Large intestine (tissue), 3 donors: ENCODE measurements around the gene SPTB. TPM values are rescaled to one million over a fixed set of nuclear protein-coding genes. Genes with fewer than 3 reads are reported as not detected.
A peak's percentile ranks its signal among the peaks of the same experiment; 100 is the strongest.
"Not testable (repeated sequence)": the region's sequence is repeated elsewhere in the genome, so short reads cannot be mapped to it uniquely, and the experiment has no call there.

Experiments
- DNase-seq, 2 donors: peaks; one replicate each; pipeline versions ENCODE4 v3.0.0 to v3.0.0-alpha.2; 2013
- H3K27ac ChIP-seq: one replicate; pipeline ENCODE4 v1.5.1; 2013; ENCODE audit warnings: low read length
- H3K27me3 ChIP-seq: 2 replicates; pipeline ENCODE4 v1.6.1; 2013; ENCODE audit warnings: low read length; ENCODE audit not compliant: control insufficient read depth, insufficient read depth
- H3K36me3 ChIP-seq: 2 replicates; pipeline ENCODE4 v1.6.1; 2013; ENCODE audit warnings: low read length; ENCODE audit not compliant: control insufficient read depth, insufficient read depth
- H3K4me1 ChIP-seq: one replicate; pipeline ENCODE4 v1.6.1; 2013; ENCODE audit warnings: low read length; ENCODE audit not compliant: control insufficient read depth, insufficient read depth
- H3K4me3 ChIP-seq: one replicate; pipeline ENCODE4 v1.5.1; 2013; ENCODE audit warnings: low read length
- H3K9me3 ChIP-seq: one replicate; pipeline ENCODE4 v1.6.1; 2013; ENCODE audit warnings: mild to moderate bottlenecking, low read depth, low read length, moderate library complexity; ENCODE audit not compliant: control insufficient read depth
- WGBS: methylation state at CpG from one replicate; pipeline ENCODE4 v1.1.5; 2013; ENCODE audit warnings: low lambda C conversion rate; ENCODE audit not compliant: insufficient coverage; 5-methylcytosine and 5-hydroxymethylcytosine counted together
- polyA plus RNA-seq: library from polyadenylated mRNA; unstranded; fragments of 120-200 nt; gene quantifications from one replicate; pipeline ENCODE4 v1.2.1, GENCODE V29; 2013

The SPTB gene
- polyA plus RNA-seq, 1 donor: 2.9 TPM

- Histone ChIP-seq H3K9me3 (no peaks in the 10 kb centered on the region), H3K36me3 (no peaks in the 10 kb centered on the region), H3K4me3 (no peak overlapping the region), H3K27me3 (no peaks in the 10 kb centered on the region), H3K4me1 (peaks cover 7% of the 10 kb centered on the region), H3K27ac (no peak overlapping the region)
- no peak for DNase-seq
- WGBS: 100% methylated on average over 2 of the region's 2 CpGs
These were observed 36.1 kb upstream of the SPTB start for GRCh38 chr14:64915797-64916196.

- Histone ChIP-seq H3K4me3 (peak overlapping the region; percentile 93), H3K9me3 (no peaks in the 10 kb centered on the region), H3K27me3 (no peaks in the 10 kb centered on the region), H3K27ac (peak overlapping the region; percentile 74), H3K4me1 (peaks cover 7% of the 10 kb centered on the region), H3K36me3 (no peaks in the 10 kb centered on the region)
- WGBS: no CpG with 5 or more reads among the region's 4 CpGs
- DNase-seq: no peak
These were observed 35.3 kb upstream of the SPTB start for GRCh38 chr14:64915029-64915424.

- peak within 1 kb of the TSS; percentile 93 for H3K4me3 ChIP-seq
- no peaks in the 10 kb centered on the region for H3K36me3 ChIP-seq
- no peaks in the 10 kb centered on the region for H3K9me3 ChIP-seq
- no peaks in the 10 kb centered on the region for H3K27me3 ChIP-seq
- peaks cover 7% of the 10 kb centered on the region for H3K4me1 ChIP-seq
- peak within 1 kb of the TSS; percentile 74 for H3K27ac ChIP-seq
- DNase-seq: peak; percentile 98 to 99
- WGBS: no CpG with 5 or more reads among the region's 49 CpGs
These were observed 34.7 kb upstream of the SPTB start, which contains the start of gene CHURC1 for GRCh38 chr14:64914237-64915028. TSS of gene CHURC1 (plus strand) at chr14:64914455. CDS start at chr14:64914496, 41 bp downstream.

DNA sequence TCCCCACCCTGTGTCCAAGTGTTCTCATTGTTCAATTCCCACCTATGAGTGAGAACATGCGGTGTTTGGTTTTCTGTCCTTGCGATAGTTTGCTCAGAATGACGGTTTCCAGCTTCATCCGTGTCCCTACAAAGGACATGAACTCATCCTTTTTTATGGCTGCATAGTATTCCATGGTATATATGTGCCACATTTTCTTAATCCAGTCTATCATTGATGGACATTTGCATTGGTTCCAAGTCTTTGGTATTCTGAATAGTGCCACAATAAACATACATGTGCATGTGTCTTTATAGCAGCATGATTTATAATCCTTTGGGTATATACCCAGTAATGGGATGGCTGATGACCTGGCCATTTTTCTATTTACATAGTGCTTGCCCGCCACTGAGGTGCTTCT, 33.8 kb upstream of the SPTB start:
- H3K4me3 ChIP-seq, H3K27me3 ChIP-seq, H3K9me3 ChIP-seq, H3K4me1 ChIP-seq, H3K36me3 ChIP-seq, DNase-seq: not testable (repeated sequence)
- WGBS: no CpG with 5 or more reads among the region's 5 CpGs
- H3K27ac ChIP-seq: peak overlapping the region; percentile 74

GRCh38 chr14:64912261-64912660, 32.6 kb upstream of the SPTB start:
- 0% methylated on average over 1 of the region's 1 CpG for WGBS

DNA sequence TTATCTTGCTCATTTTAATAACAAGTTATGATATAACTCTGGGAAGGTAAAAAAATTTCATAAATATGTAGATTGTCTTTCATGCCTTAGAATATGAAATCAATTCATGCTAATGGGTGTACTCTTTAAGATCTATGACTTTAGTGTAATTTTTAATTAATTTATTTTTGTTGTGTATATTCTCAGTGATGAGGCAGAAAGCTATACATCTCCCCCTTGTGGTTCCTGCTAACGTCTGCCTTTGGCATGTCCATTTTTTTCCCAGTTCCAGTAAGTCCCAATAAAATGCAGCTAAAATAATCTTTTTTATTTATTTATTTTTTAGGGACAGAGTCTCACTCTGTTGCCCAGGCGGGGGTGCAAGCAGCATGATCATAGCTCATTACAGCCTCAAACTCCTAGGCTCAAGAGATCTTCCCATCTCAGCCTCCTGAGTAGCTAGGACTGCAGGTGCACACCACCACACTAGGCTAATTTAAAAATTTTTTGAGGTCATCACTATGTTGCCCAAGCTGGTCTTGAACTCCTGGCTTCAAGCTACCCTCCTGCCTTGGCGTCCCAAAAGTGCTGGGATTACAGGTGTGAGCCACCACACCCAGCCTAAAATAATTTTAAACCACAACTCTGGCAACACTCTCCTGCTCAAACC, 31.3 kb upstream of the SPTB start:
- Histone ChIP-seq H3K9me3 (no peaks in the 10 kb centered on the region), H3K4me3 (no peak overlapping the region), H3K27ac (no peak overlapping the region), H3K36me3 (no peaks in the 10 kb centered on the region), H3K4me1 (peaks cover 7% of the 10 kb centered on the region), H3K27me3 (no peaks in the 10 kb centered on the region)
- DNase-seq: no peak
- 0% methylated on average over 1 of the region's 3 CpGs for WGBS

More at GRCh38 chr14:64912261-64912660, 32.6 kb upstream of the SPTB start:
- Histone ChIP-seq H3K36me3 (no peaks in the 10 kb centered on the region), H3K4me1 (peaks cover 7% of the 10 kb centered on the region), H3K4me3 (no peak overlapping the region), H3K27ac (no peak overlapping the region), H3K9me3 (no peaks in the 10 kb centered on the region), H3K27me3 (no peaks in the 10 kb centered on the region)
- DNase-seq: peak in 1 of 2 donors; percentile 26

DNA sequence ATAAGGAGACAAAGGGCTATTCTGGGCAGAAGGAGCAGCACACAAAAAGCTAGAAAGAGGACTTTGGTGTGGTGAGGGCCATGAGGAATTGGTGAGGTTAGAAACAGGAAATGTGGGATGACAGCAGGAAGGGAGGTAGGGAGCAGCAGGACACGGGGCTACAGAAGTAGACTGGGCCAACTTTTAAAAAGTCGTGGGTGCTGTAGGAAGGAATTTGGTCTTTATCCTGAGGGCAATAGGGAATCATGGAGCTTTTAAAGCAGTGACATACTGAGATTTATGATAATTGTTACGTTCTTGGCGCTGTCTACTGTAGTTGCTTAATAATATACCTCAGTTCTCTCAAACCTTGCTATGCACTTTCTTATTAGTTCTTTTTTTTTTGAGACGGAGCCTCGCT, 26.3 kb upstream of the SPTB start:
- DNase-seq: no peak
- H3K27me3 ChIP-seq: no peaks in the 10 kb centered on the region
- H3K27ac ChIP-seq: no peak overlapping the region
- peaks cover 2% of the 10 kb centered on the region for H3K4me1 ChIP-seq
- no peaks in the 10 kb centered on the region for H3K9me3 ChIP-seq
- no peak overlapping the region for H3K4me3 ChIP-seq
- no peaks in the 10 kb centered on the region for H3K36me3 ChIP-seq
- WGBS: no CpG with 5 or more reads among the region's 6 CpGs

- no peaks in the 10 kb centered on the region for H3K4me1 ChIP-seq
- H3K4me3 ChIP-seq: no peak overlapping the region
- peaks cover 2% of the 10 kb centered on the region for H3K27me3 ChIP-seq
- 78% methylated on average over 1 of the region's 1 CpG for WGBS
- H3K9me3 ChIP-seq: no peaks in the 10 kb centered on the region
- no peaks in the 10 kb centered on the region for H3K36me3 ChIP-seq
- DNase-seq: no peak
- no peak overlapping the region for H3K27ac ChIP-seq
These were observed 20.3 kb upstream of the SPTB start for GRCh38 chr14:64899958-64900357.

- peak; percentile 53 to 54 for DNase-seq
- Histone ChIP-seq H3K27ac (no peak overlapping the region), H3K4me3 (no peak overlapping the region), H3K4me1 (no peaks in the 10 kb centered on the region), H3K9me3 (no peaks in the 10 kb centered on the region), H3K36me3 (no peaks in the 10 kb centered on the region), H3K27me3 (peaks cover 2% of the 10 kb centered on the region)
- WGBS: no CpG with 5 or more reads among the region's 2 CpGs
These were observed 12.2 kb upstream of the SPTB start for GRCh38 chr14:64891839-64892375.

GRCh38 chr14:64891173-64891838, 11.6 kb upstream of the SPTB start:
- H3K4me3 ChIP-seq: no peak overlapping the region
- 100% methylated on average over 1 of the region's 4 CpGs for WGBS
- no peaks in the 10 kb centered on the region for H3K36me3 ChIP-seq
- no peak for DNase-seq
- peaks cover 4% of the 10 kb centered on the region for H3K27me3 ChIP-seq
- no peaks in the 10 kb centered on the region for H3K9me3 ChIP-seq
- no peaks in the 10 kb centered on the region for H3K4me1 ChIP-seq
- H3K27ac ChIP-seq: no peak overlapping the region
